K562 (cell line): ENCODE data around the gene TCEANC. TPM values are rescaled to one million over a fixed set of nuclear protein-coding genes. Genes with fewer than 3 reads are reported as not detected.
A peak's percentile ranks its signal among the peaks of the same experiment; 100 is the strongest.

ENCODE experiments used
- ATAC-seq: fragments of 200-7000 bp; cut with Tn5 transposase; 3 replicates; pipeline ENCODE4 v1.9.1; 2020; ENCODE audit warnings: moderate library complexity
- BruUV-seq: library from RNA; stranded (reverse); fragments of 400-500 nt; replicated peaks from 2 replicates; lab custom pipeline; 2021; lab: Mats Ljungman, UMichigan
- CTCF ChIA-PET: fragments of 300-600 bp; formaldehyde crosslinking; extraction: SDS; loops from one replicate; lab custom pipeline; 2021; ENCODE audit warnings: low intra/inter-chr PET ratio; lab: Yijun Ruan, JAX
- POLR2A ChIA-PET: fragments of 300-600, 350-650 bp; sonication (Branson Sonifier 250); formaldehyde crosslinking; extraction: SDS; loops from one replicate; lab custom pipeline; 2021; ENCODE audit warnings: antibody characterized with exemption, inconsistent platforms; lab: Yijun Ruan, JAX
- DNase-seq, 4 experiments: peaks; one replicate each; pipeline versions ENCODE4 v3.0.0 to v3.0.0-alpha.2; 2011 to 2018; ENCODE audit warnings: low spot score in 3 of 4, mixed read lengths in 3 of 4; ENCODE audit errors: extremely low read depth in 1 of 4
- FAIRE-seq: peaks from 2 replicates; lab custom pipeline; 2011; peaks lifted over from hg19 to GRCh38; lab: Jason Lieb, UNC
- H2AFZ ChIP-seq: 2 replicates; pipeline ENCODE4 v1.6.0; 2011; ENCODE audit warnings: low read depth, low read length, control low read depth, inconsistent platforms
- H3K27ac ChIP-seq: fragments of 200-600 bp; 3 replicates; pipeline ENCODE4 v1.8.0; 2011; ENCODE audit warnings: low read depth, mild to moderate bottlenecking, control low read depth, inconsistent platforms, low read length, moderate library complexity, mixed read lengths; ENCODE audit errors: extremely low read depth
- H3K27me3 ChIP-seq, 2 experiments: fragments of 300-600 bp in 1 of 2; 2 replicates in 1 of 2; 3 replicates in 1 of 2; pipeline versions ENCODE4 v1.6.0 to v1.8.0; 2011; ENCODE audit warnings: inconsistent platforms in 2 of 2, low read length in 2 of 2, mild to moderate bottlenecking in 1 of 2, mixed read lengths in 1 of 2, moderate library complexity in 1 of 2; ENCODE audit not compliant: control insufficient read depth in 2 of 2, insufficient read depth in 2 of 2
- H3K36me3 ChIP-seq: fragments of 300-600 bp; 3 replicates; pipeline ENCODE4 v1.8.0; 2011; ENCODE audit warnings: mild to moderate bottlenecking, low read length, inconsistent platforms; ENCODE audit not compliant: control insufficient read depth, insufficient read depth
- H3K4me1 ChIP-seq, 2 experiments: fragments of 200-600 bp in 1 of 2; replicated peaks in 1 of 2; 2 replicates in 1 of 2; 3 replicates in 1 of 2; pipeline versions ENCODE4 v1.5.1 to v1.8.0; 2011; ENCODE audit warnings: inconsistent platforms in 2 of 2, low read length in 2 of 2, mild to moderate bottlenecking in 1 of 2, mixed read lengths in 1 of 2, moderate library complexity in 1 of 2; ENCODE audit not compliant: control insufficient read depth in 2 of 2, insufficient read depth in 2 of 2
- H3K4me2 ChIP-seq: 2 replicates; pipeline ENCODE4 v1.6.1; 2011; ENCODE audit warnings: low read length, control low read depth, inconsistent platforms, mixed read lengths; ENCODE audit not compliant: insufficient read depth
- H3K4me3 ChIP-seq: fragments of 200-600 bp; sonication (generic), shearing (Covaris generic); 2 replicates; pipeline ENCODE4 v1.5.1; 2016; ENCODE audit warnings: control low read depth, inconsistent platforms
- H3K79me2 ChIP-seq: fragments of 200-600 bp; 3 replicates; pipeline ENCODE4 v1.8.0; 2011; ENCODE audit warnings: low read length, inconsistent platforms; ENCODE audit not compliant: control insufficient read depth, insufficient read depth
- H3K9ac ChIP-seq, 2 experiments: 2 replicates each; pipeline versions ENCODE4 v1.6.0 to v1.6.1; 2011; ENCODE audit warnings: low read depth in 2 of 2, low read length in 2 of 2, control low read depth in 1 of 2, inconsistent platforms in 1 of 2, mild to moderate bottlenecking in 1 of 2, mixed read lengths in 1 of 2; ENCODE audit not compliant: insufficient read depth in 1 of 2
- H3K9me1 ChIP-seq: one replicate; pipeline ENCODE4 v1.6.0; 2011; ENCODE audit warnings: inconsistent platforms, mild to moderate bottlenecking, low read length, moderate library complexity; ENCODE audit not compliant: control insufficient read depth, insufficient read depth
- H3K9me3 ChIP-seq: replicated peaks from 2 replicates; pipeline ENCODE4 v1.5.1; 2011; ENCODE audit warnings: low read depth, low read length, inconsistent platforms; ENCODE audit not compliant: control insufficient read depth, insufficient read depth
- H4K20me1 ChIP-seq: replicated peaks from 2 replicates; pipeline ENCODE4 v1.6.1; 2011; ENCODE audit warnings: low read length, inconsistent platforms, mixed read lengths; ENCODE audit not compliant: control insufficient read depth, insufficient read depth
- MNT ChIP-seq, 2 experiments: fragments of 450-650 bp; conservative IDR thresholded peaks; 2 replicates each; pipeline ENCODE4 v1.6.1; 2017; ENCODE audit warnings: mild to moderate bottlenecking in 2 of 2, moderate library complexity in 2 of 2
- PRDM10 ChIP-seq: fragments of 450-650 bp; IDR thresholded peaks from 2 replicates; pipeline ENCODE4 v1.6.1; 2018; ENCODE audit not compliant: partially characterized antibody
- SMARCE1 ChIP-seq: fragments of 450-650 bp; IDR thresholded peaks from 2 replicates; pipeline ENCODE4 v1.7.1; 2016; ENCODE audit warnings: mild to moderate bottlenecking
- USF2 ChIP-seq: sonication (generic); formaldehyde crosslinking; IDR thresholded peaks from 2 replicates; pipeline ENCODE4 v1.5.0; 2020; ENCODE audit warnings: missing genetic modification reagents
- XRCC5 ChIP-seq: fragments of 200-400 bp; formaldehyde crosslinking; IDR thresholded peaks from 2 replicates; pipeline ENCODE4 v1.6.1; 2017; ENCODE audit warnings: low read depth, mild to moderate bottlenecking, low read length
- ZNF134 ChIP-seq: fragments of 250-450 bp; sonication (Bioruptor Pico); conservative IDR thresholded peaks from 2 replicates; pipeline ENCODE4 v1.4.0; 2020
- ZNF408 ChIP-seq: fragments of 250-450 bp; sonication (Bioruptor Pico); IDR thresholded peaks from 2 replicates; pipeline ENCODE4 v1.4.0; 2020; ENCODE audit warnings: low read depth, mild to moderate bottlenecking, moderate library complexity
- ZNF609 ChIP-seq: sonication (generic); formaldehyde crosslinking; IDR thresholded peaks from 2 replicates; pipeline ENCODE4 v1.8.1; 2023; ENCODE audit warnings: missing genetic modification reagents, mild to moderate bottlenecking, borderline replicate concordance
- WGBS: fragments of 100-300 bp; shearing (Covaris generic); methylation state at CpG from one replicate; pipeline ENCODE4 v1.1.6; 2016; ENCODE audit warnings: low coverage, mixed read lengths; ENCODE audit not compliant: insufficient coverage; ENCODE audit errors: missing lambda C conversion rate; 5-methylcytosine and 5-hydroxymethylcytosine counted together
- in situ Hi-C: fragments of 300-500 bp; cut with MboI; formaldehyde crosslinking; loops from 4 replicates; pipeline ENCODE4 v1.15.0; 2018; ENCODE audit warnings: inconsistent platforms, mixed read lengths
- intact Hi-C: fragments of 100-400 bp; cut with micrococcal nuclease; formaldehyde crosslinking; loops from 2 replicates; pipeline ENCODE4 v1.14.2; 2022
- polyA plus RNA-seq, 8 experiments: library from polyadenylated mRNA; depleted of rRNA in 4 of 8; stranded (reverse) in 5 of 8; unstranded in 3 of 8; fragments of >200 nt; fragmentation: Nextera tagmentation in 2 of 8; fragmentation: Illumina TruSeq in 1 of 8; extraction: Ambion mirVana in 2 of 8; extraction: Trizol in 1 of 8; gene quantifications; 2 replicates each; pipeline versions ENCODE4 v1.2.1 to v1.2.3, GENCODE V29; 2011 to 2014; ENCODE audit warnings: inconsistent platforms in 1 of 8, missing spikeins in 1 of 8
- total RNA-seq, 7 experiments: library from RNA; depleted of rRNA in 6 of 7; stranded (reverse); fragments of >200 nt in 6 of 7; fragmentation: Illumina TruSeq in 2 of 7; extraction: Trizol in 2 of 7; gene quantifications; 2 replicates each; pipeline versions ENCODE4 v1.2.1 to v1.2.3, GENCODE V29; 2011 to 2021; ENCODE audit warnings: low replicate concordance in 1 of 7

Gene TCEANC
- total and polyA plus RNA-seq, 9 of the 15 experiments (the other 6 are each of a cell fraction or from before 2014, with no cell fraction given): 1.2 to 2.8 (median 2.0) TPM

- TF ChIP-seq PRDM10: peak; percentile 46
- TF ChIP-seq XRCC5: no peak
These were observed 42.7 kb downstream of the TCEANC start (continued) for GRCh38 chrX:13695601-13696115.

GRCh38 chrX:13697455-13697854 lies 44.5 kb downstream of the TCEANC start:
- no peak overlapping the region for H2AFZ ChIP-seq
- peaks cover 95% of the 10 kb centered on the region for H3K79me2 ChIP-seq
- no peaks in the 10 kb centered on the region for H3K9me3 ChIP-seq
- ChIA-PET CTCF (no interaction called here), POLR2A (interaction anchor here (0.6 to 2.1 kb wide), 5 partner anchors 9 to 332 kb away, joined by 3 to 6 read pairs (median 3); partner anchors contain the start of genes GEMIN8 and RAB9A)
- no peak overlapping the region; a peak in 1 of 4 replicates for H3K9ac ChIP-seq
- peaks cover 20% of the 10 kb centered on the region; the same call in 1 of the 3 replicates for H3K36me3 ChIP-seq
- peaks cover 4 to 50% of the 10 kb centered on the region in 2 experiments for H3K4me1 ChIP-seq
- BruUV-seq: no TSS peak
- DNase-seq: no peak
- no peak overlapping the region for H3K4me2 ChIP-seq
- H3K27ac ChIP-seq: peak overlapping the region; percentile 39; the same call in 1 of the 3 replicates
- in situ Hi-C loops (no loop called here), intact Hi-C loops (loop anchor here (5.0 kb wide), 1 partner anchor 35 kb away; the partner anchor contains the start of genes OFD1 and TRAPPC2)
- H4K20me1 ChIP-seq: peaks cover 25% of the 10 kb centered on the region; the same call in 1 of the 2 replicates
- H3K27me3 ChIP-seq: no peaks in the 10 kb centered on the region
- ATAC-seq: no peak
- no peak for FAIRE-seq
- 74% methylated on average over 2 of the region's 2 CpGs for WGBS
- H3K4me3 ChIP-seq: no peak overlapping the region
- H3K9me1 ChIP-seq: no peaks in the 10 kb centered on the region
- no peak for TF ChIP-seq ZNF609 (CRISPR knock-in tag)
- TF ChIP-seq USF2 (CRISPR knock-in tag): no peak
- TF ChIP-seq ZNF408 (CRISPR knock-in tag): no peak
- TF ChIP-seq MNT (conservative IDR thresholded peaks at IDR 0.05): no peak
- TF ChIP-seq ZNF134: no peak
- TF ChIP-seq SMARCE1: no peak
